Measurements from ENCODE around the gene GFPT1. TPM values are rescaled to one million over a fixed set of nuclear protein-coding genes. Genes with fewer than 3 reads are reported as not detected.

GFPT1 gene
- total and polyA plus RNA-seq, 2 experiments from 2014 or later, result 58.2 to 80.0 TPM

DNA sequence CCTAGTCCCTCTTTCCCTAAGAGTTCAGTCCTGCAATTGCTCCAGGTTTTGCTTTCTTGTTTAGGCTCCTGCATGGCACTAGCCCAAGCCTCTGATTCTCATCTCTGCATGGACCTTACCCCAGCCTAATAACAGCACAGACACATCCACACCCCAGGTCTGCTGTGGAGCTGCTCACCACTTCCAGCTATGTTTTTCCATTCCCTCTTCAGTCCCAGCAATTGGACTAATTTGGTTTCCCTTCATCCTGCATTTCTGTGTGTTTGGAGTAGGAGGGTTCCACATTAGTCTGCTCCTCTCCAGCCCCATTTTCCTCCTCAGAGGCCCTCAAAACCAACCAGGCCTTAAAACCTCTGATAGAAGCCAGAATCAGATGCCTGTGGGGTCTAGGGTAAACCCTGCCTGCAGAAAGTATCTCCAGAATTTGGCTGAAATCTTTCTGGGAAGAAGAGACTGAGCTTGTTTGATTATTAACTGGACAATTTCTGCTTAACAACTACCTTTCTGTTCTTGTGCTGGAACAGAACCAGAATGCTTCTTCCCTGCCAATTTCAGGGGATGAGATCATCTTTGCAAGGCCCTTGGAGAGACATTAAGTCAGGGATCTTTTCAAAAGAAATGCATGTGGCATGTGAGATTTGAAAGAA, 95.9 kb downstream of the GFPT1 start:
- Histone ChIP-seq H3K4me2 (no peak overlapping the region), H2AFZ (no peak overlapping the region)
- DNase-seq (ENCODE audit: low spot score), result no peak

DNA sequence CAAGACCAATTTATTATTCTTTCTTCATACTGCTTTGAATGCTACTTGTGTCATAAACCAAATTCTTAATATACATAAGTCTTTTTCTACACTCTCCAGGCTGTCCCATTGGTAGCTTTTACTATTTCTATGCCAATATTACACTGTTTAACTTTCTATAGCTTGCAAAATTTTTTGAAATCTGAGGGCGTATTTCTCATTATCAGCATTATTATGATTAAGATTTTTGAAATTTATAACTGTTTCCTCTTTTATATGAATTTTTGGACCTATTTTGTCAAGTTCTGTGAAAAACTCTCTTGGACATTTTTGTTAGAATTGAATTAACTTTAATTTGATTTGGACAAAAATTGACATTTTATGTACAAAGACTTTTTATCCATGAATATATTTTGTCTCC, 98.6 kb downstream of the GFPT1 start:
- no peak for DNase-seq (ENCODE audit: low spot score)
- Histone ChIP-seq H4K20me1 (ENCODE audit: insufficient read depth, poor library complexity, severe bottlenecking) (no peaks in the 10 kb centered on the region), H2AFZ (no peak overlapping the region), H3K36me3 (replicated peaks; ENCODE audit: insufficient read depth, low read depth) (no peaks in the 10 kb centered on the region), H3K4me3 (no peak overlapping the region), H3K9me3 (ENCODE audit: low read depth) (no peaks in the 10 kb centered on the region), H3K27ac (no peak overlapping the region), H3K4me2 (no peak overlapping the region), H3K27me3 (no peaks in the 10 kb centered on the region), H3K79me2 (no peaks in the 10 kb centered on the region), H3K9me2 (replicated peaks; ENCODE audit: insufficient read depth) (no peaks in the 10 kb centered on the region), H3K4me1 (ENCODE audit: insufficient read depth) (peaks cover 10% of the 10 kb centered on the region)
- TF ChIP-seq EZH2phosphoT487 (IDR thresholded peaks at IDR 0.05; ENCODE audit: low read depth, severe bottlenecking, unreplicated experiment) (no peak), EZH2 (IDR thresholded peaks at IDR 0.05; ENCODE audit: borderline replicate concordance) (no peak)
- TF ChIP-seq, protein P1, sequence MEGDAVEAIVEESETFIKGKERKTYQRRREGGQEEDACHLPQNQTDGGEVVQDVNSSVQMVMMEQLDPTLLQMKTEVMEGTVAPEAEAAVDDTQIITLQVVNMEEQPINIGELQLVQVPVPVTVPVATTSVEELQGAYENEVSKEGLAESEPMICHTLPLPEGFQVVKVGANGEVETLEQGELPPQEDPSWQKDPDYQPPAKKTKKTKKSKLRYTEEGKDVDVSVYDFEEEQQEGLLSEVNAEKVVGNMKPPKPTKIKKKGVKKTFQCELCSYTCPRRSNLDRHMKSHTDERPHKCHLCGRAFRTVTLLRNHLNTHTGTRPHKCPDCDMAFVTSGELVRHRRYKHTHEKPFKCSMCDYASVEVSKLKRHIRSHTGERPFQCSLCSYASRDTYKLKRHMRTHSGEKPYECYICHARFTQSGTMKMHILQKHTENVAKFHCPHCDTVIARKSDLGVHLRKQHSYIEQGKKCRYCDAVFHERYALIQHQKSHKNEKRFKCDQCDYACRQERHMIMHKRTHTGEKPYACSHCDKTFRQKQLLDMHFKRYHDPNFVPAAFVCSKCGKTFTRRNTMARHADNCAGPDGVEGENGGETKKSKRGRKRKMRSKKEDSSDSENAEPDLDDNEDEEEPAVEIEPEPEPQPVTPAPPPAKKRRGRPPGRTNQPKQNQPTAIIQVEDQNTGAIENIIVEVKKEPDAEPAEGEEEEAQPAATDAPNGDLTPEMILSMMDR (IDR thresholded peaks at IDR 0.05; ENCODE audit: poor library complexity), result no peak
- WGBS (ENCODE audit: low lambda C conversion rate, missing lambda C conversion rate), result 86% methylated on average over 1 of the region's 1 CpG

More for the DNA sequence above, 95.9 kb downstream of the GFPT1 start:
- no peaks in the 10 kb centered on the region for H3K9me3 ChIP-seq (ENCODE audit: low read depth)
- H4K20me1 ChIP-seq (ENCODE audit: insufficient read depth, poor library complexity, severe bottlenecking), result no peaks in the 10 kb centered on the region
- H3K9me2 ChIP-seq (replicated peaks; ENCODE audit: insufficient read depth), result no peaks in the 10 kb centered on the region
- H3K36me3 ChIP-seq (replicated peaks; ENCODE audit: insufficient read depth, low read depth), result no peaks in the 10 kb centered on the region
- H3K27ac ChIP-seq, result peak overlapping the region; percentile 76
- TF ChIP-seq EZH2 (IDR thresholded peaks at IDR 0.05; ENCODE audit: borderline replicate concordance), result no peak
- TF ChIP-seq EZH2phosphoT487 (IDR thresholded peaks at IDR 0.05; ENCODE audit: low read depth, severe bottlenecking, unreplicated experiment), result no peak
- TF ChIP-seq, protein P1 (IDR thresholded peaks at IDR 0.05; ENCODE audit: poor library complexity), result no peak
- H3K4me3 ChIP-seq, result no peak overlapping the region
- H3K79me2 ChIP-seq, result no peaks in the 10 kb centered on the region
- H3K4me1 ChIP-seq (ENCODE audit: insufficient read depth), result peaks cover 10% of the 10 kb centered on the region
- H3K27me3 ChIP-seq, result no peaks in the 10 kb centered on the region

DNA sequence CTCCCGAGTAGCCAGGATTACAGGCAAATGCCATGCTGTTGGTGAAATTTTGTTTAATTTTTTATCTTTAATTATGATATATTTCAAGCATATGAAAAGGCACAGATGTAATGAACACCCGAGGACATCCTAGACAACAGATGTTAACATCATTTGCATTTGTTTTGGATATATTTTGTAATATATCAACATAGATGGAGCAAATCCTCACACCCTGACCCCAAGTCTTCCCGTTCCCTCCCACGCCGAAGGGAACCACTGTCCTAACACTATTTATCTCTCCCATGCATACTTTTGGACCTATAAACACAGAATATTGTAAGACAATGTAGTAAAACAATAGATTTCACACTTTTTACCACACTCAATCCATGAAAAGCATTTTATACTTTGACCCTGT, 99.5 kb downstream of the GFPT1 start:
- H3K79me2 ChIP-seq, result no peaks in the 10 kb centered on the region

More for the DNA sequence above, 99.5 kb downstream of the GFPT1 start:
- WGBS (ENCODE audit: low lambda C conversion rate, missing lambda C conversion rate), result 94% methylated on average over 5 of the region's 5 CpGs
- Histone ChIP-seq H3K9me2 (replicated peaks; ENCODE audit: insufficient read depth) (no peaks in the 10 kb centered on the region), H3K4me2 (no peak overlapping the region), H3K9me3 (ENCODE audit: low read depth) (no peaks in the 10 kb centered on the region), H3K27ac (no peak overlapping the region), H2AFZ (no peak overlapping the region), H3K27me3 (no peaks in the 10 kb centered on the region), H4K20me1 (ENCODE audit: insufficient read depth, poor library complexity, severe bottlenecking) (no peaks in the 10 kb centered on the region), H3K36me3 (replicated peaks; ENCODE audit: insufficient read depth, low read depth) (no peaks in the 10 kb centered on the region), H3K4me3 (no peak overlapping the region), H3K4me1 (ENCODE audit: insufficient read depth) (peaks cover 10% of the 10 kb centered on the region)
- TF ChIP-seq EZH2 (IDR thresholded peaks at IDR 0.05; ENCODE audit: borderline replicate concordance), result no peak
- TF ChIP-seq, protein P1 (IDR thresholded peaks at IDR 0.05; ENCODE audit: poor library complexity), result no peak
- TF ChIP-seq EZH2phosphoT487 (IDR thresholded peaks at IDR 0.05; ENCODE audit: low read depth, severe bottlenecking, unreplicated experiment), result no peak
- no peak for DNase-seq (ENCODE audit: low spot score)

Data from hepatocyte (in vitro differentiated cells).